Stomach (tissue), 4 donors: Measurements from ENCODE around the gene ACOT8.
A peak's percentile ranks its signal among the peaks of the same experiment; 100 is the strongest.

Experiments
- EP300 ChIP-seq: sonication (generic); formaldehyde crosslinking; IDR thresholded peaks from one replicate; pipeline ENCODE4 v1.6.1; 2017; ENCODE audit warnings: antibody characterized with exemption
- POLR2A ChIP-seq, 4 donors: fragments of 450-650 bp; IDR thresholded peaks; one replicate each; pipeline ENCODE4 v1.6.1; 2016; ENCODE audit warnings: antibody characterized with exemption in 4 of 4, control low read depth in 2 of 4, mild to moderate bottlenecking in 1 of 4, moderate library complexity in 1 of 4
- POLR2AphosphoS5 ChIP-seq, 3 donors: sonication (generic); formaldehyde crosslinking; IDR thresholded peaks; one replicate each; pipeline ENCODE4 v1.6.1; 2016; ENCODE audit warnings: antibody characterized with exemption in 3 of 3
- TF ChIP-seq, protein P1 (sequence below), 7 experiments: fragments of 450-650 bp in 4 of 7; fragments of 200-600 bp in 3 of 7; sonication (generic) in 3 of 7; IDR thresholded peaks; one replicate each; pipeline ENCODE4 v1.5.1; 2016 to 2019; ENCODE audit warnings: antibody characterized with exemption in 7 of 7, control low read depth in 2 of 7, mild to moderate bottlenecking in 1 of 7

DNA sequence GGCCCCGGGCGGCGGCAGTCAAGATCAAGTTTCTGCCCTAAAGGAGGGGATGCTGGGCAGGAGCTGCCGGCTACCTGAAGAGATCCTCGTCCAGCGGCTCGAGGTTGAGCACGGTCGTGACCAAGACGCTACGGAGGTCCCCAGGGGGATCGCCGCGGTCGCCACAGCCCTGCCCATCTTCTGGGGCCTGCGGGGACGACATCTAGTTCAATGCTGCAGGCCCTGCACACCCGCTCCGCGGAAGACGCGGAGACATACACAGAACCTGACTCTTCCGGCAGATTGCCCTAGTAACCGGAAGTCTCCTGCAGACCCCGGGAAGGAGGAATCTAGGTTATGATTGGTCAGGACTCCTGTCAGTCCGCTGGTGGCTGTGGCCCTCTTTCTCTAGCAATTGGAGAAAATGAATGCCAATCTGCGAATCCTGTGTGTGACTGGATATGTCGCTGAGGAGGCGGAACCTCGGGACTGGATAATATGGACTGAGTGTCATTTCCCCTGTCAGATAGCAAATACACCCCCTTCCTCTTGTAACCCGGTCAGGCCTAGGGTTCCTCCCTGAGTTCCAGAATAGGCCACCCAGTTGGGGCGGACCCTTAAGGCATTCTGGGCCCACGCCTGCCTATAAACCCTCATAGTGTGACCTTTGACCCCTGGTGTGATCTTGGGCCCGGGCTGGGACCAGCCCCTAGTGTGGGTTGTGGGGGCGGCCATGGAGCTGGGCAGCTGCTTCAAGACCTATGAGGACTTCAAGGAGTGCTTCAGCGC lies at the start of gene ACOT8, which contains the start of gene ZSWIM3:
- TF ChIP-seq, protein P1, sequence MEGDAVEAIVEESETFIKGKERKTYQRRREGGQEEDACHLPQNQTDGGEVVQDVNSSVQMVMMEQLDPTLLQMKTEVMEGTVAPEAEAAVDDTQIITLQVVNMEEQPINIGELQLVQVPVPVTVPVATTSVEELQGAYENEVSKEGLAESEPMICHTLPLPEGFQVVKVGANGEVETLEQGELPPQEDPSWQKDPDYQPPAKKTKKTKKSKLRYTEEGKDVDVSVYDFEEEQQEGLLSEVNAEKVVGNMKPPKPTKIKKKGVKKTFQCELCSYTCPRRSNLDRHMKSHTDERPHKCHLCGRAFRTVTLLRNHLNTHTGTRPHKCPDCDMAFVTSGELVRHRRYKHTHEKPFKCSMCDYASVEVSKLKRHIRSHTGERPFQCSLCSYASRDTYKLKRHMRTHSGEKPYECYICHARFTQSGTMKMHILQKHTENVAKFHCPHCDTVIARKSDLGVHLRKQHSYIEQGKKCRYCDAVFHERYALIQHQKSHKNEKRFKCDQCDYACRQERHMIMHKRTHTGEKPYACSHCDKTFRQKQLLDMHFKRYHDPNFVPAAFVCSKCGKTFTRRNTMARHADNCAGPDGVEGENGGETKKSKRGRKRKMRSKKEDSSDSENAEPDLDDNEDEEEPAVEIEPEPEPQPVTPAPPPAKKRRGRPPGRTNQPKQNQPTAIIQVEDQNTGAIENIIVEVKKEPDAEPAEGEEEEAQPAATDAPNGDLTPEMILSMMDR (IDR thresholded peaks at IDR 0.05): no peak
- TF ChIP-seq POLR2AphosphoS5 (IDR thresholded peaks at IDR 0.05) (peak; percentile 50 to 89 (median 79)), POLR2A (IDR thresholded peaks at IDR 0.05) (no peak), EP300 (no peak)
